Neural cell (in vitro differentiated cells): Measurements from ENCODE around the gene HS6ST1. TPM values are rescaled to one million over a fixed set of nuclear protein-coding genes. Genes with fewer than 3 reads are reported as not detected.

Experiments used
- H2AFZ ChIP-seq: fragments of 200-600, 300-800 bp; sonication (generic), shearing (Covaris generic); 2 replicates; pipeline ENCODE4 v1.6.0; 2014; ENCODE audit warnings: low read depth, mild to moderate bottlenecking, antibody characterized with exemption, low read length, moderate library complexity
- H3F3A ChIP-seq: fragments of 200-600 bp; shearing (Covaris generic); 2 replicates; pipeline ENCODE4 v1.6.1; 2016; ENCODE audit warnings: mild to moderate bottlenecking, moderate library complexity, mixed read lengths, antibody characterized with exemption, low read length; ENCODE audit not compliant: insufficient read depth, poor library complexity, severe bottlenecking
- H3K27ac ChIP-seq: fragments of 200-600, 300-800 bp; sonication (generic), shearing (Covaris generic); 2 replicates; pipeline ENCODE4 v1.5.1; 2014; ENCODE audit warnings: mild to moderate bottlenecking, low read length, moderate library complexity
- H3K27me3 ChIP-seq: fragments of 300-800, 200-600 bp; sonication (generic), shearing (Covaris generic); 2 replicates; pipeline ENCODE4 v1.6.0; 2014; ENCODE audit warnings: mild to moderate bottlenecking, low read depth, low read length, moderate library complexity; ENCODE audit not compliant: insufficient read depth
- H3K36me3 ChIP-seq: fragments of 300-800, 200-600 bp; sonication (generic), shearing (Covaris generic); 2 replicates; pipeline ENCODE4 v1.5.1; 2014; ENCODE audit warnings: mild to moderate bottlenecking, antibody characterized with exemption, low read length, moderate library complexity; ENCODE audit not compliant: insufficient read depth
- H3K4me2 ChIP-seq: fragments of 300-800, 200-600 bp; sonication (generic), shearing (Covaris generic); 2 replicates; pipeline ENCODE4 v1.6.0; 2014; ENCODE audit warnings: mild to moderate bottlenecking, low read length
- H3K4me3 ChIP-seq: fragments of 300-800, 200-600 bp; sonication (generic), shearing (Covaris generic); 2 replicates; pipeline ENCODE4 v1.5.1; 2014; ENCODE audit warnings: mild to moderate bottlenecking, low read length, moderate library complexity
- H3K79me2 ChIP-seq: fragments of 200-600 bp; shearing (Covaris generic); replicated peaks from 2 replicates; pipeline ENCODE4 v1.6.0; 2014; ENCODE audit warnings: mild to moderate bottlenecking, low read length, moderate library complexity; ENCODE audit not compliant: insufficient read depth
- H3K9ac ChIP-seq: fragments of 300-800, 200-600 bp; sonication (generic), shearing (Covaris generic); 2 replicates; pipeline ENCODE4 v1.6.1; 2016; ENCODE audit warnings: mild to moderate bottlenecking, low read length, mixed read lengths
- H3K9me2 ChIP-seq: fragments of 200-600 bp; shearing (Covaris generic); 2 replicates; pipeline ENCODE4 v1.6.1; 2016; ENCODE audit warnings: mild to moderate bottlenecking, low read length, mixed read lengths; ENCODE audit not compliant: insufficient read depth
- H3K9me3 ChIP-seq: fragments of 200-600, 300-800 bp; sonication (generic), shearing (Covaris generic); 2 replicates; pipeline ENCODE4 v1.6.1; 2016; ENCODE audit warnings: mild to moderate bottlenecking, mixed run types, low read length, moderate library complexity, mixed read lengths
- H4K20me1 ChIP-seq: fragments of 200-600 bp; shearing (Covaris generic); 2 replicates; pipeline ENCODE4 v1.6.1; 2016; ENCODE audit warnings: mild to moderate bottlenecking, mixed run types; ENCODE audit not compliant: insufficient read depth
- EP300 ChIP-seq: fragments of 450-650 bp; conservative IDR thresholded peaks from 2 replicates; pipeline ENCODE4 v1.6.1; 2014; ENCODE audit warnings: antibody characterized with exemption, mild to moderate bottlenecking, moderate library complexity; ENCODE audit not compliant: poor library complexity, severe bottlenecking
- EZH2 ChIP-seq: fragments of 200-600, 300-800 bp; shearing (Covaris generic), sonication (generic); IDR thresholded peaks from 2 replicates; pipeline ENCODE4 v1.6.1; 2014; ENCODE audit warnings: antibody characterized with exemption, low read length, borderline replicate concordance, mild to moderate bottlenecking; ENCODE audit not compliant: insufficient read depth, poor library complexity, severe bottlenecking
- MXI1 ChIP-seq: fragments of 450-650 bp; conservative IDR thresholded peaks from 2 replicates; pipeline ENCODE4 v1.6.1; 2014; ENCODE audit warnings: antibody characterized with exemption, mild to moderate bottlenecking; ENCODE audit not compliant: poor library complexity, severe bottlenecking
- POLR2AphosphoS5 ChIP-seq: IDR thresholded peaks from 2 replicates; pipeline ENCODE4 v1.6.1; 2012
- RAD21 ChIP-seq: fragments of 450-650 bp; conservative IDR thresholded peaks from 2 replicates; pipeline ENCODE4 v1.6.1; 2014; ENCODE audit warnings: antibody characterized with exemption, mild to moderate bottlenecking, moderate library complexity
- SMC3 ChIP-seq: fragments of 450-650 bp; conservative IDR thresholded peaks from 2 replicates; pipeline ENCODE4 v1.6.1; 2014; ENCODE audit warnings: antibody characterized with exemption, mild to moderate bottlenecking, moderate library complexity; ENCODE audit not compliant: poor library complexity
- TAF1 ChIP-seq: IDR thresholded peaks from 2 replicates; pipeline ENCODE4 v1.6.1; 2012; ENCODE audit warnings: low read depth
- polyA plus RNA-seq: library from polyadenylated mRNA; depleted of rRNA; stranded (reverse); fragments of >200 nt; gene quantifications from 2 replicates; pipeline ENCODE4 v1.2.3, GENCODE V29; 2014
- TF ChIP-seq, protein P1 (sequence below): IDR thresholded peaks from 2 replicates; pipeline ENCODE4 v1.6.1; 2012; ENCODE audit warnings: borderline replicate concordance
- TF ChIP-seq, protein P2 (sequence below): fragments of 450-650 bp; IDR thresholded peaks from 2 replicates; pipeline ENCODE4 v1.5.1; 2014; ENCODE audit warnings: antibody characterized with exemption, mild to moderate bottlenecking, moderate library complexity; ENCODE audit not compliant: poor library complexity, severe bottlenecking

HS6ST1 gene
- polyA plus RNA-seq, 1 donor from 2014 or later = 44.1 TPM

DNA sequence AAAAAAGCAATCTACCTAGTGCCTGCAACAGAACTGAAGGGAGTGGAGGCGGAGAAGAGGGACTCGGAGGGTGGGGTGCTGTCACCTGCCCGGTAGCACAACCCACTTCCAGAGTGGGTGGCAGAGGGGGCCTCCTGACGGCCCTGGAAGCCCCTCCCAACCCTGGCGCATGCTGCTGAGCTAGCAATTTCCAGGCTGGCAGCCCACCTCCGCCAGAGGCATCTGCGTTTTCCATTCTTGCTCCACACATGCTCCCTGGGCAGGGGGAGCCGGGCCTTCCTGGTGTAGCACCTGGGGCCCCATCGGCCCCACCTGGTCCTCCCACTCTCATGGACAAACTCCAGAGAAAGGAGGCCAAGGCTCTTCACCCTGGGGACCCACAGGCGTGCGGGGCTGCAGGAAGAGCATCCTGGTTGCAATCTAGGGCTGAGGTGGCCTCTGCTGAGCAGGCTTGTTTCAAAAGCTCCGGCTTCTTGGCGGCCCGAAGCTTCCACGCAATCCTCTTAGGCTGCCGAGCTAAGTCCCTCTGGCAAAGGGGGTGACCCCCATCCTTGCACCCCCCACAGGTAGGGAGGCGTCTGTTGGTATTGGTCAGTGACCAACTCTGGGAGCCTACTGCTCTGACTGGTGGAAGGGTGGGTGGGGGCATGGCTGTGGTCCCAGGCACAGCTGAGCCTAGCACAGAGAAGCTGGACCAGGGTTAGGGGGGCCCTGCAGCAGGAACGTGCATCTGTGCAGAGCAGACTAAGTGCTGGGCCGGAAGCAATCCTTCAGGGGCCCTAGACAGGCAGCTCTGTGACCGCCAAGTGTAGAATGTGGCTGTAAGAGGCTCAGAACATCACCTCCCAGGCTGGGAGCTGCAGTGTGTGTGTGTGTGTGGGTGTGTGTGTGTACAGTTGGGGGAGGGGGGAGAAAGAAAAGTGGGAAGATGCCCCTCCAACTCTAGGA is 2.6 kb downstream of the HS6ST1 start:
- Histone ChIP-seq H3K4me3 (peak overlapping the region; percentile 97), H4K20me1 (no peaks in the 10 kb centered on the region), H3K9me2 (no peaks in the 10 kb centered on the region), H3K9me3 (no peaks in the 10 kb centered on the region), H3K9ac (peak overlapping the region; percentile 83), H3K36me3 (no peaks in the 10 kb centered on the region), H3K27me3 (no peaks in the 10 kb centered on the region), H3K79me2 (peaks cover 67% of the 10 kb centered on the region), H3F3A (no peaks in the 10 kb centered on the region), H2AFZ (no peak overlapping the region), H3K27ac (no peak overlapping the region), H3K4me2 (peak overlapping the region; percentile 74)
- TF ChIP-seq TAF1 = no peak
- TF ChIP-seq EZH2 = no peak
- no peak for TF ChIP-seq EP300
- no peak for TF ChIP-seq MXI1
- no peak for TF ChIP-seq SMC3

DNA sequence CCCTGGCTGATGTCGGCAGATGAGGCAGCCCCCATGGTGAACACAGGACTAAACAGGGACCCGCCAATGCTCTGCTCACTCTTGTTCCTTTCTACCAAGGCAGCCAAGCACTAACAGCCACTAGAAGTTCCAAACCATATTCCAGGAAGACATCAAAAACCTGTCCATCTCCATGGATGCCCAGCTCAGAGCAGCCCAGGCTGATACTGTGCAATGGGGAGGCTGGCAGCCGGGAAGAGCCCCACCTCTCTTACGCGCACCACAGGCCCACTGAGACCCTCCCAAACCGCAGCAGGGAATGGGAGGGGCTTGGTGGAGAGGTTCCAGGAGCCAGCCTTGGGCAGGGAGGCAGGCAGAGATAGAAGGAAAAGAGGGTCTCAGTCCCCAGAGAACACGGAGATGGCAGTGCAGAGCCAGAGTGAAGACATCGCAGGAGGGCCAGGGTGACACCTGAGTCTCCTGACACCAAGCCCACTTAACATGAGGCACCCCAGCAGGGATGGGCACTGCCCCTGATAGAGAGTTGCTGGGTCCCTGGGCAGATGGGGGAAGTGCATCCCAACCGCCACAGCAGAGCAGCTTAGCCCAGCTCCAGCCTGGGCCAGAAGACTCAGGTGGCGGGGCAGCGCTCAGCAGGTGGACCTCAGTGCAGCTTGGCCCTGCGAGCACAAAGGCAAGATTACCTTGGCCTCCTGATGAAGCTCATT is 3.4 kb downstream of the HS6ST1 start:
- no peaks in the 10 kb centered on the region for H3F3A ChIP-seq
- no peaks in the 10 kb centered on the region for H3K27me3 ChIP-seq
- no peaks in the 10 kb centered on the region for H3K36me3 ChIP-seq
- peak overlapping the region; percentile 97 for H3K4me3 ChIP-seq
- no peaks in the 10 kb centered on the region for H3K9me3 ChIP-seq
- H2AFZ ChIP-seq = no peak overlapping the region
- no peaks in the 10 kb centered on the region for H4K20me1 ChIP-seq
- peaks cover 75% of the 10 kb centered on the region for H3K79me2 ChIP-seq
- H3K9me2 ChIP-seq = no peaks in the 10 kb centered on the region
- H3K27ac ChIP-seq = no peak overlapping the region
- peak overlapping the region; percentile 74 for H3K4me2 ChIP-seq
- TF ChIP-seq RAD21 (no peak), EZH2 (no peak), EP300 (no peak), POLR2AphosphoS5 (no peak), SMC3 (no peak), TAF1 (no peak), MXI1 (no peak)
- TF ChIP-seq, protein P1, sequence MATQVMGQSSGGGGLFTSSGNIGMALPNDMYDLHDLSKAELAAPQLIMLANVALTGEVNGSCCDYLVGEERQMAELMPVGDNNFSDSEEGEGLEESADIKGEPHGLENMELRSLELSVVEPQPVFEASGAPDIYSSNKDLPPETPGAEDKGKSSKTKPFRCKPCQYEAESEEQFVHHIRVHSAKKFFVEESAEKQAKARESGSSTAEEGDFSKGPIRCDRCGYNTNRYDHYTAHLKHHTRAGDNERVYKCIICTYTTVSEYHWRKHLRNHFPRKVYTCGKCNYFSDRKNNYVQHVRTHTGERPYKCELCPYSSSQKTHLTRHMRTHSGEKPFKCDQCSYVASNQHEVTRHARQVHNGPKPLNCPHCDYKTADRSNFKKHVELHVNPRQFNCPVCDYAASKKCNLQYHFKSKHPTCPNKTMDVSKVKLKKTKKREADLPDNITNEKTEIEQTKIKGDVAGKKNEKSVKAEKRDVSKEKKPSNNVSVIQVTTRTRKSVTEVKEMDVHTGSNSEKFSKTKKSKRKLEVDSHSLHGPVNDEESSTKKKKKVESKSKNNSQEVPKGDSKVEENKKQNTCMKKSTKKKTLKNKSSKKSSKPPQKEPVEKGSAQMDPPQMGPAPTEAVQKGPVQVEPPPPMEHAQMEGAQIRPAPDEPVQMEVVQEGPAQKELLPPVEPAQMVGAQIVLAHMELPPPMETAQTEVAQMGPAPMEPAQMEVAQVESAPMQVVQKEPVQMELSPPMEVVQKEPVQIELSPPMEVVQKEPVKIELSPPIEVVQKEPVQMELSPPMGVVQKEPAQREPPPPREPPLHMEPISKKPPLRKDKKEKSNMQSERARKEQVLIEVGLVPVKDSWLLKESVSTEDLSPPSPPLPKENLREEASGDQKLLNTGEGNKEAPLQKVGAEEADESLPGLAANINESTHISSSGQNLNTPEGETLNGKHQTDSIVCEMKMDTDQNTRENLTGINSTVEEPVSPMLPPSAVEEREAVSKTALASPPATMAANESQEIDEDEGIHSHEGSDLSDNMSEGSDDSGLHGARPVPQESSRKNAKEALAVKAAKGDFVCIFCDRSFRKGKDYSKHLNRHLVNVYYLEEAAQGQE = no peak
- TF ChIP-seq, protein P2, sequence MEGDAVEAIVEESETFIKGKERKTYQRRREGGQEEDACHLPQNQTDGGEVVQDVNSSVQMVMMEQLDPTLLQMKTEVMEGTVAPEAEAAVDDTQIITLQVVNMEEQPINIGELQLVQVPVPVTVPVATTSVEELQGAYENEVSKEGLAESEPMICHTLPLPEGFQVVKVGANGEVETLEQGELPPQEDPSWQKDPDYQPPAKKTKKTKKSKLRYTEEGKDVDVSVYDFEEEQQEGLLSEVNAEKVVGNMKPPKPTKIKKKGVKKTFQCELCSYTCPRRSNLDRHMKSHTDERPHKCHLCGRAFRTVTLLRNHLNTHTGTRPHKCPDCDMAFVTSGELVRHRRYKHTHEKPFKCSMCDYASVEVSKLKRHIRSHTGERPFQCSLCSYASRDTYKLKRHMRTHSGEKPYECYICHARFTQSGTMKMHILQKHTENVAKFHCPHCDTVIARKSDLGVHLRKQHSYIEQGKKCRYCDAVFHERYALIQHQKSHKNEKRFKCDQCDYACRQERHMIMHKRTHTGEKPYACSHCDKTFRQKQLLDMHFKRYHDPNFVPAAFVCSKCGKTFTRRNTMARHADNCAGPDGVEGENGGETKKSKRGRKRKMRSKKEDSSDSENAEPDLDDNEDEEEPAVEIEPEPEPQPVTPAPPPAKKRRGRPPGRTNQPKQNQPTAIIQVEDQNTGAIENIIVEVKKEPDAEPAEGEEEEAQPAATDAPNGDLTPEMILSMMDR = no peak
- H3K9ac ChIP-seq = no peak overlapping the region
